IPS-20b (cell line): Measurements from ENCODE around the gene EEF2.

Experiments
- H3K27ac ChIP-seq: one replicate; pipeline ENCODE4 v1.5.1; 2013; ENCODE audit warnings: low read length
- H3K27me3 ChIP-seq: 2 replicates; pipeline ENCODE4 v1.6.1; 2013; ENCODE audit warnings: mild to moderate bottlenecking, low read length, inconsistent platforms; ENCODE audit not compliant: insufficient read depth
- H3K36me3 ChIP-seq: 2 replicates; pipeline ENCODE4 v1.6.1; 2013; ENCODE audit warnings: low read depth, mild to moderate bottlenecking, inconsistent platforms, low read length, moderate library complexity; ENCODE audit not compliant: insufficient read depth
- H3K4me1 ChIP-seq: 2 replicates; pipeline ENCODE4 v1.6.1; 2013; ENCODE audit warnings: mild to moderate bottlenecking, control low read depth, inconsistent platforms, low read length, moderate library complexity; ENCODE audit not compliant: insufficient read depth
- H3K4me3 ChIP-seq: 2 replicates; pipeline ENCODE4 v1.5.1; 2013; ENCODE audit warnings: mild to moderate bottlenecking, low read length, inconsistent platforms
- H3K9ac ChIP-seq: 2 replicates; pipeline ENCODE4 v1.6.1; 2013; ENCODE audit warnings: low read depth, mild to moderate bottlenecking, inconsistent platforms, low read length, moderate library complexity
- H3K9me3 ChIP-seq: 2 replicates; pipeline ENCODE4 v1.6.1; 2013; ENCODE audit warnings: mild to moderate bottlenecking, low read depth, low read length, inconsistent platforms; ENCODE audit not compliant: insufficient read depth

Gene EEF2

DNA sequence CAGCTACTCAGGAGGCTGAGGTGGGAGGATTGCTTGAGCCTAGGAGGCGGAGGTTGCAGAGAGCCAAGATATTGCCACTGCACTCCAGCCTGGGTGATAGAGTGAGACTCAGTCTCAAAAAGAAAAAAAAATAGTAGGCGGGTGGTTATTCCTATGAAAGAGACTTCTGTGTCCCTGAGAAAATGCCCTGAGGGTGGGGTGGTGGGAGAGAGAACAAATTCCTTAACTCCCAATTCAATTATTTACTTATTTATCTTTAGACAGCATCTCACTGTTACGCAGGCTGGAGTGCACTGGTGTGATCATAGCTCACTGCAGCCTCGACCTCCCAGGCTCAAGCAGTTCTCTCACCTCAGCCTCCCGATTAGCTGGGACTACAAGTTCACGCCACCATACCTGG, 10.3 kb upstream of the EEF2 start:
- H3K4me3 ChIP-seq = no peak overlapping the region
- no peak overlapping the region for H3K27ac ChIP-seq
- H3K9me3 ChIP-seq = no peaks in the 10 kb centered on the region
- H3K27me3 ChIP-seq = no peaks in the 10 kb centered on the region
- no peaks in the 10 kb centered on the region for H3K4me1 ChIP-seq
- H3K36me3 ChIP-seq = no peaks in the 10 kb centered on the region
- H3K9ac ChIP-seq = no peak overlapping the region

GRCh38 chr19:3990815-3991117, 5.5 kb upstream of the EEF2 start:
- Histone ChIP-seq H3K36me3 (no peaks in the 10 kb centered on the region), H3K4me1 (peaks cover 13% of the 10 kb centered on the region; the same call in 1 of the 2 replicates), H3K27me3 (peaks cover 4% of the 10 kb centered on the region; the same call in 1 of the 2 replicates), H3K4me3 (no peak overlapping the region), H3K9ac (no peak overlapping the region), H3K9me3 (no peaks in the 10 kb centered on the region), H3K27ac (no peak overlapping the region)

- no peak overlapping the region for H3K9ac ChIP-seq
- H3K4me1 ChIP-seq = peaks cover 20% of the 10 kb centered on the region
- H3K36me3 ChIP-seq = peaks cover 22% of the 10 kb centered on the region
- H3K27ac ChIP-seq = no peak overlapping the region
- H3K9me3 ChIP-seq = no peaks in the 10 kb centered on the region
- H3K27me3 ChIP-seq = peaks cover 4% of the 10 kb centered on the region; the same call in 1 of the 2 replicates
- peak overlapping the region; percentile 57 for H3K4me3 ChIP-seq
Measured at GRCh38 chr19:3987619-3988371, 2.5 kb upstream of the EEF2 start.

- peaks cover 4% of the 10 kb centered on the region; the same call in 1 of the 2 replicates for H3K27me3 ChIP-seq
- peaks cover 36% of the 10 kb centered on the region for H3K36me3 ChIP-seq
- peak overlapping the region; percentile 87 for H3K4me3 ChIP-seq
- peaks cover 20% of the 10 kb centered on the region for H3K4me1 ChIP-seq
- no peaks in the 10 kb centered on the region for H3K9me3 ChIP-seq
- no peak overlapping the region for H3K9ac ChIP-seq
- no peak overlapping the region for H3K27ac ChIP-seq
Measured at GRCh38 chr19:3986260-3987041, 1.2 kb upstream of the EEF2 start.

DNA sequence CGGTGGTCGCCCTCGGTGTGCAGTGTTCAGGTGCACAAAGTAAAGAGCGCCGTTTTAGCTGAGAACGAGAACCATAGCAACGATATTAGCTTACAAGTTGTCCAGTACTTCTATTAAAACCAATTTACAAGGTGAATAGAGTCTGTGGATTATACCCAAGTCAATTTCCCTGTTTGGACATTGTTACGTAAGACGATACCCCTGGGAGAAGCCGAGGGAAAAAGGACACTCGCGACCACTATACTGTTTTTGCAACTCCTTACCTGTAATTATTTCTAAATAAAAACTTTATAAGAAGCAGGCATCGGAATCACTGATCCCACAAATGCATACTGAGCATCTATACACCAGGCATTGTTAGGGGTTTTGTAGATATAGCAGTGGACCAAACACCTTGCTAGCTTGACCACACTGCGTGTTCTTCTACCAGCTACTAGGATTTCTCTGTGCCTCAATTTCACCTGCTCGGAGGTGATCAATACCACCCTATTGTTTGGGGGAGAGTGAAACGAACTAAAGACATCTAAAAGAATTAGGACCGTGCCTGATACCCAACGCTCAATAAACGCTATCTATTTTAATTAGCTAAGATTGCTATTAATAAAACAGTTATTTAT, 488 bp upstream of the EEF2 start:
- Histone ChIP-seq H3K4me3 (peak overlapping the region; percentile 87), H3K27ac (no peak overlapping the region), H3K36me3 (peaks cover 43% of the 10 kb centered on the region), H3K9ac (peak overlapping the region; percentile 29; the same call in 1 of the 2 replicates), H3K4me1 (peaks cover 20% of the 10 kb centered on the region), H3K9me3 (no peaks in the 10 kb centered on the region), H3K27me3 (peaks cover 4% of the 10 kb centered on the region; the same call in 1 of the 2 replicates)

DNA sequence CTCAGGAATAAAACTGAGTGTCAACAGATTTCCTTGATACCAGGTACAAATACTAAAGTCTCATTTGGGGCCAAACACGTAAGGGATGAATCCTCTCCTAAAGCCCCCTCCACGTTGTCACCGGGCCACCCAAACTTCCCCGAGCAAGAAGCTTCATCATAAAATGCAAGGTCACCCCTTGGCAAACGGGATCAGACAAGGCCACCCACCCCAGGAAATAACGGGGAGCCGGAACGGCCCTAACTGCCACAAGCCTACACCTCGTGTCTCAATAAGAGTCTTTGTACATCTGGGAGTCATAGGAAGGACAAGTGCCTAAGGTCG, 717 bp downstream of the EEF2 start:
- Histone ChIP-seq H3K36me3 (peaks cover 55% of the 10 kb centered on the region), H3K9me3 (no peaks in the 10 kb centered on the region), H3K27ac (peak overlapping the region; percentile 82), H3K27me3 (peaks cover 4% of the 10 kb centered on the region; the same call in 1 of the 2 replicates), H3K4me3 (peak overlapping the region; percentile 87), H3K4me1 (peaks cover 20% of the 10 kb centered on the region), H3K9ac (peak overlapping the region; percentile 96)

DNA sequence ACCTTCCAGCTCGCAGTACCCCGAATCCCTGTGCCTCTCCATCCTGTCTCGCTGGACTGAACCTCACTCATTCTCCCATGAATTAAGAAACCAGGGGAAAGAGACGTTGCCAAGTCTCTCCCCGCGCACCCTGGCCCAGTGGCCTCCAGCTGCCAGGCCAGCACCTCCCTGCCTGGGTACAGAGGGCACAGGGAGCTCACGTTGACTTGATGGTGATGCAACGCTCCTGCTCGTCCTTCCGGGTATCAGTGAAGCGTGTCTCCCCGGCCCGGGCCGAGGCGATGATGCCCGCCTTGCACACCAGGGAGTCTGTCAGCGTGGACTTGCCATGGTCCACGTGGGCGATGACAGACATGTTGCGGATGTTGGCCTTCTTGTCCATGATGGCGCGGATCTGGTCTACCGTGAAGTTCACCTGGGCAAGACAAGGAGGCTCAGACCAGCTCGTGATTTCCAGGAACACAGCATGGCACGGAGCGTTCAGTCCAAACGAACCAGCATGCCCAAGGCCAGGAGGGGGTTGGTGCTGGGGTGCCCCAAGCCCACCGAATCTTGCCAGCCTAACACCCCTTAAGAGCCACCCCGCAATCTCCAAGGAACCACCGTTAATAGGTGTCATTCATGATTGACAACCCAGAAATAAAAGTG, 1.2 kb downstream of the EEF2 start:
- peak overlapping the region; percentile 96 for H3K9ac ChIP-seq
- H3K4me1 ChIP-seq = peaks cover 20% of the 10 kb centered on the region
- peak overlapping the region; percentile 87 for H3K4me3 ChIP-seq
- H3K9me3 ChIP-seq = no peaks in the 10 kb centered on the region
- H3K27ac ChIP-seq = peak overlapping the region; percentile 82
- H3K36me3 ChIP-seq = peaks cover 60% of the 10 kb centered on the region
- peaks cover 4% of the 10 kb centered on the region; the same call in 1 of the 2 replicates for H3K27me3 ChIP-seq

GRCh38 chr19:3983542-3983914, 1.7 kb downstream of the EEF2 start:
- H3K9ac ChIP-seq = peak overlapping the region; percentile 96
- H3K9me3 ChIP-seq = no peaks in the 10 kb centered on the region
- peak overlapping the region; percentile 82 for H3K27ac ChIP-seq
- peaks cover 4% of the 10 kb centered on the region; the same call in 1 of the 2 replicates for H3K27me3 ChIP-seq
- H3K36me3 ChIP-seq = peaks cover 65% of the 10 kb centered on the region
- H3K4me1 ChIP-seq = peaks cover 20% of the 10 kb centered on the region
- H3K4me3 ChIP-seq = peak overlapping the region; percentile 87

- H3K36me3 ChIP-seq = peaks cover 71% of the 10 kb centered on the region
- no peaks in the 10 kb centered on the region for H3K9me3 ChIP-seq
- H3K4me3 ChIP-seq = peak overlapping the region; percentile 87; the same call in 1 of the 2 replicates
- H3K4me1 ChIP-seq = peaks cover 20% of the 10 kb centered on the region
- H3K9ac ChIP-seq = peak overlapping the region; percentile 96
- no peak overlapping the region for H3K27ac ChIP-seq
- peaks cover 4% of the 10 kb centered on the region; the same call in 1 of the 2 replicates for H3K27me3 ChIP-seq
Measured at GRCh38 chr19:3982701-3983541, 2.3 kb downstream of the EEF2 start.

- no peaks in the 10 kb centered on the region; the same call in 1 of the 2 replicates for H3K27me3 ChIP-seq
- H3K4me1 ChIP-seq = peaks cover 17% of the 10 kb centered on the region
- H3K9me3 ChIP-seq = no peaks in the 10 kb centered on the region
- H3K9ac ChIP-seq = no peak overlapping the region
- H3K4me3 ChIP-seq = peak overlapping the region; percentile 16; the same call in 1 of the 2 replicates
- H3K27ac ChIP-seq = no peak overlapping the region
- peaks cover 80% of the 10 kb centered on the region for H3K36me3 ChIP-seq
Measured at GRCh38 chr19:3981736-3982681, 3.3 kb downstream of the EEF2 start.
